ENCODE data around the gene CHRNA4.

CHRNA4 gene

DNA sequence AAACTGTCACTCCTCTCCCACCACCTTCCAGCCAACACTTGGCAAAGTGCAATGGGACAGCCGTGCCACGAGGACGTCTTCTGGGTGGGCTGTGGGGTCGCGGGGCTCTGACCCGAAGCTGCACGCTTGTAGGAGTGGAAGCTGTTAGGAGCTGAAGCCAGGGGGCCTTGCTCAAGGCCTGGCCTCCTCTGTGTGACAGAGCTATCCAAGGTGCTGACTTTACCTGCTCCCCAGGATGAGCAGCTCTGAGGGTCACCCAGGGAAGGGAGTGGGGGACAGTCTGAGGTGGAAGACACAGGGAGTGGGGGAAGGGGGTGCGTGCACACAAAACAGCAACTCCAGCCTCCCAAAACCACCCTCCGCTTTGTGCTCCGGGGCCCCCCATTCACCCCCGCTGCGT, 17.5 kb upstream of the CHRNA4 start:
- no peak overlapping the region for H3K4me3 ChIP-seq (ENCODE audit: low read depth, low read length)

DNA sequence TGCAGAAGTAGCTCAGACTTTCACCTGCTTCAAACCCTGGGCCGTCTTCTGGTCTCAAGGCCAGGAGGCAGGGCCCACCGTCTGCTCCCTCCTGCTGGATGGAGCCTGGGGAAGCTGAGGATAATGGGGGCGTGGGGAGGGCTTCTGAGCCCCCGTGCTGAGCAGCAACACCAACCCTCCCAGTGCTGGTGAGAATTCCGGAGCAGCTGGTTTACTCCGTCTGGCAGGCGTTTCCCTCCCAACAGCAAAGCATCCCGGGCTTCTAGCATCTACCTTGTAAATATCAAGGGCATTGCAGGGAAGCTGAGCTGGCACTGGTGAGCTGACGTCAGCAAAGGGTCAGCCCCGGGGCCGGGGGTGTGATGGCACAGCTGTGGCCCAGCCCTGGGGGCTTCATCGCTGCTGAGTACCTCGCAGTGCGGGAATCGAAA, 16.8 kb upstream of the CHRNA4 start:
- no peak overlapping the region for H3K4me3 ChIP-seq (ENCODE audit: low read depth, low read length)

DNA sequence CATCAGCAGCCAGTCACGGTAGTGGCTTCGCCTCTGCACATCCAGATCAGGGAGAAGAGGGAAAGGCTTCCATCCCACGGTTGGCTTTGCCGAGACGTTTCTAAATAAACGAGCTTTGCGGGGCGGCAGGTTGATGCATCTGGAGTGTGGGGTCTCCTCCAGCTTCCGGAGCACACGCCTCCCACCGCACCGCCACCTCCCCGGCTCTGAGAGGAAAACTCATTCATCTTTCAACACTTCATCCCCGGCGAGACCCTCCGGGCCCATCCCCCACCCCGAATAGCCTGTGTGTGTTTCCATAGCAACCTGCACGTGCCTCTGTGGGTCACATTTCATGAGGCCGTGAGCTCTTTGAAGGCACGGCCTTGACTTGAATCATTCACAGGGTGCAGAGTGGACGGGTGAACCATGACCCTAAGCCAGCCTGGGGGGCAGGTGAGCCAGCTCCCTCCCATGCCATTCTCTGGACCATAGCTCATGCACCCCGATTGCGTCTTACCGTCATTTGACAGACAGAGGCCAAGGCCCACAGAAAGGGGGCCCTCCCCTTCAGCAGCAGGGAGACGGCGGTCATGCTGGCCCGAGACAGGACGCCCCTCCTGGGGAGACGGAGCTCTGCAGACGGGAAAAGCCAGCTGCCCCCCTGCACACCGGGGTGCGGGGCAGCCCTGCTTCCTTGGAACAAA, 16.2 kb upstream of the CHRNA4 start:
- H3K4me3 ChIP-seq (ENCODE audit: low read depth, low read length): no peak overlapping the region

DNA sequence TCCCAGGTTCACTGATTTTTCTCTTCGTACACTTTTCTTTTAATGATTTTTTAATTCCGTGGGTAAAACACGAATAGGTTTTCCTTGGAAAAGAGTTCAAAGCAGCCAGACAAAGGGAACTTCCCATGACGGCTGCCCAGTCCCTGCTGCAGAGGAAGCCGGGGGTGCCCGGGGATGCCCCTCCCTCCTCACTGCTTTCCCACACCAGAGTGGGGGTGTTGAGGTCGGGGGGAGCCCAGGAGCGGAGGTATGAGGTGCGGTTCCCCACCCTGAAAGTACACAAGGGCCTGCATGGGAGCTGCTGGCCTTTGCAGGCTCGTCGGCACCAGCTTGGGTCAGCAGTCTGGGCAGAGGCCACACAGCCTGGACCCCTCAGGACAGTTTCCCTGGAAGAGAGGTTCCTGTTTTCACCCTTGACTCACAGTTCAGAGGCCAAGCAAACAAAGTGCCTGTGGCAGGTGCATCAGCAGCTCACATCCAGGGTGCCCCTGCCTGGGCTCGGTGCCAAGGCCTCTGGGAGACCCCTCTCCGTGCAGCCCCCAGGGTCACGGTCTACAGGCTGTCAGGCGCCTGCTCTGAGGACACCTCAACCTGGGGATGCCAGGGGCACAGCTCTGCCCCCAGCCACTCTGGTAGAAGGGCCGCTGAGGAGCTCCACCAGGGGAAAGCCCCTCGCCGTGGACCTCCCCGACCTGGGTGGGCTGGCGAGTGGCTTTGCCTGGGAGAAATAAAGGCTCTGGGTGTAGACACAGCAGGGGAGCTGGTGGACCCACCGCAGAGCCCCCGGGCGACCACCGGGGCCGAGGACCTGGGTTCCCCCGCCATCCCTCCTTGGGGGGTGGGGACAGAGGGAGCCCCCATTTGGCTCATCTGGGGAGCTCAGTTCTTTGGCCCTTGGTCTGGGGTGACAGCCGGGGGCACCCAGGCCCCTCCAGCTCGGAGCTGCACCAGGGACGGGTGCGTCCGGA, 15.4 kb upstream of the CHRNA4 start:
- no peak overlapping the region for H3K4me3 ChIP-seq (ENCODE audit: low read depth, low read length)

DNA sequence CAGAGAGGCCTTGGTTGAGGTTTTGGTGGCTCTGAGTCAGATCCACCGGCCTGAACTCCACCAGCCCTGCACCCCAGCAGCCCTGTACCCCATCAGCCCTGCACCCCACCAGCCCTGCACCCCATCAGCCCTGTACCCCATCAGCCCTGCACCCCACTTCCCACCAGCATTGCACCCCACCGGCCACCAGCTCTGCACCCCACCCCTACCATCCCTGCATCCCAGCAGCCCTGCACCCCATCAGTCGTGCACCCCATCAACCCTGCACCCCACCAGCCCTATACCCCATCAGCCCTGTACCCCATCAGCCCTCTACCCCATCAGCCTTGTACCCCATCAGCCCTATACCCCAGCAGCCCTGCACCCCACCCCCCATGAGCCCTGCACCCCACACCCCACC, 14.3 kb upstream of the CHRNA4 start:
- no peak overlapping the region for H3K4me3 ChIP-seq (ENCODE audit: low read depth, low read length)

DNA sequence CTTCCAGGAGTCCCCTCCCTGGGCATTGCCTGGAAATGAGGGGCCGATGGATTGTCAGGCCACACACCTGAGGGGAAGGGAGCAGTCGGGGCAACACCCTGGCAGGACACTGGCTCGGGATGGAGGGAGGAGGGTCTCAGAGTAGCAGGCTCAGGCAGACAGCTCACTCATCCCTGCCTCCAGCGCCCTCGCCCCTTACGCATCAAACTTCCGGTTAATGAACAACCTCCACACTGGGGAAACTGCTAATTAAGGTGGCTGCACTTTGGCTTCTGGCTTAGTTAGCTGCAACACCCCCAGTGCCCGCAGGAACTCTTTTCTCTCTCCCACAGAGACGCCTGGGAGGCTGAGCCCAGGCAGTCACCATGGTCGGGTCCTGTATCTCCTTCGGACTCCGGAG, 13.4 kb upstream of the CHRNA4 start:
- no peak overlapping the region for H3K4me3 ChIP-seq (ENCODE audit: low read depth, low read length)

DNA sequence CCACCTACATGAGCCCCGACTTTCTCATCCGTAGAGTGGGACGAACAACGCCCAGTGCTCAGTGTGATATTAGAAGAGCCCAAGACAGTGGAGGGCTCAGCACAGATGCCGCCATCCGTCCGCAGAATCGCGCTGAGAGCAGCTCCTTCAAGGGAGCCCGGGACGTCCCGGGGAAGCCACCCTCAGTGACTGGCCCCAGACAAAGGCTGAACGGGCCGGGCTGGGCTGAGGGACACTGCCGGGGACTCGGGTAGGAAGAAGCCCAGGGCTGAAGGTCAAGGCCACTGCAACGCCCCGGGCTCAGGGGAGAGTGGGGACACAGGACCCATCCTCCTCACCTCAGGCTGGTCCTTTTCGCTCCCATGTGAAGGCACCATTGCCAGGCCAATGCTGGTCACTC, 12.8 kb upstream of the CHRNA4 start:
- H3K4me3 ChIP-seq (ENCODE audit: low read depth, low read length): no peak overlapping the region

DNA sequence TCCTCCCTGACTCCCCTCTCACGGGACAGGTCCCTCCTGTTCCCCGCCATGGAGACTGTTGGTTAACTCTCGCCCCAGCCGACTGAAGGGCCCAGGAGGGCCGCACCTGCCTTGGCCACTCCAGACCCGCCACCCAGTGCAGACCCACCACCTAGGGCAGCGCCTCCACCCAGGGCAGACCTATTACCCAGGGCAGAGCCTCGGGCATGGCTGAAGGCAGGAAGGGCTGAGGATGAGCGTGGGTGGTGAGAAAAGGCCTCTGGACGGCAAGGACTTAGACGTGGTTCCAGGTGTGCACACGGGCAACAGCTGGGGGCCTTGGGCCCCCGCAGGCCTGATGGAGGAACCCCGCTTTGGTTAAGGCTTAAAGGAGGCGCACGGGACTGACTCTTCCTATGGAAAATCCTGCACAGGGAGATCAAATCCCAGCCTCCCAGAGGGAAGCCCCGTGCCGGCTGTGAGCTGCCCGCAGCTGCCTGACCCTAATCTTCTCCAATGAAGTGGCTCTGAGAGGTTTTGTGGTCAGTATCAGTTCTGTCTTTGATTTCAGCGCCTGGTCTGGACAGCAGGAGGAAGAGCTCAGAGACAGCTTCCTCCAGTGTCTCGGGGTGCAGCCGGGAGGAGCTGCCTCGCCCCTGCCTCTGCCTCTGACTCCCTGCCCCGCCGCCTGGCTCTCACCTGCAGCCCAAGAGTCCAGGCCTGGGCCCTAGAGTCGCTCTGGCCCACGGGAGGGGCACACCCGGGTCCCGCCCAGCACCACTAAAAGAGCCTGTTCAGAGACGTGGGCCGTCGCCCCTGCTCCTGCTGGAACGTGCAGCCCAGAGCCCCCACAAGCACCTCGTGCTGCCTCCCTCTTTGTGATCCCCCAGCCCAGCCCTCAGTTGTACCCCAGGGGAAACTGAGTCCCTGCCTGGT, 12.1 kb upstream of the CHRNA4 start:
- no peak overlapping the region for H3K4me3 ChIP-seq (ENCODE audit: low read depth, low read length)

DNA sequence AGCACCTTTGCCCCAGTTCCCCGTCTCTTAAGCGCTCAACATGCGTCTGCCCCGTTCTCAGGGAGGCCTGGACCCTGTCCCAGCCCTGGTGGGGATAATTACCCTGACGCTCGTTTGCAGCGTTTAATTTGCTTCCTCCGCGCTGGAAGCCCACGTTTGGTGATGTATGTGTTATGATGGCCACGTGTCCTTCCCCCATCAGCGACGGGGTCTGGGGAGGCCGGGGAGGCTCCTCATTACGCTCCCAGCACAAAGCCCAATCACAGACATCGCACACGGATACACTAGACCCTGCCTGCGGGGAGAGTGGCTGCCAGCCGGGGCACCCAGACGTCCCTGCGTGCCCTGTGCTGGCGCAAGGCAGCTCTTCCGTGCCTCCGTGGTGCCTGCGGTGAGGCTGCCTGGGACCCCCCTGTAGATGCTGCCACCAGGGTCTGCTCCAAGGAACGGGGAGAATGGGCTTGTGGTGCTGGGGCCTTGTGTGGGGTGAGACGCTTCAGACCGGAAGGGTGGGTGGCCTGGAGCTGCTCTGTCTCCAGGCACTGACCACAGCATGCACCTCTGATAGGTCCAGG, 10.2 kb upstream of the CHRNA4 start:
- no peak overlapping the region for H3K4me3 ChIP-seq (ENCODE audit: low read depth, low read length)

DNA sequence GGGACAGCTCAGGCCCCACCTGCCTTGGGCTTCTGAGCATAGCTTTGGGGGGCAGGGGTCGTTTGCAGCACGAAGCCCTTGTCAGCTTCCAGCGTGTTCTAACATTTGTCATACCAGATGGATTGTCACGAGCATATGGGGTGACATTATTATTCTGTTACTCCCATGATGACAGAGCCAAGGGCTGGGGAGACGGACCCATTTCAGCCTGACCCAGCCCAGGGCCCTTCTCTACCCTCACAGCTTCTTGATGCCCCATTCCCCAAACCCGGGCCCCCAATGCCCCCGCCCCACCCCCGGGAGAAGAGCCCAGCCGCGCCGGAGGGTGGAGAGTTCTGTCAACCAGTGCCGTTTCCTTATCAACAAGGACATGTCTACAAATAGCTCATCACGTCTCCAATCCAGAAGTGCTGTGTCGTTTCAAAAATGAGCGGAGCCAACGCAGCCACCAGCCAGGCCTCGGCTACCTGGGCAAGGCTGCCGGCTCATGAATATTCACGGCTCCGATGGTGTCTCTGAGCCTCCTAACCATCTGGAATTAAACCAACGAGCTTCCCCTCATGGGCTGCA, 9.6 kb upstream of the CHRNA4 start:
- H3K4me3 ChIP-seq (ENCODE audit: low read depth, low read length): no peak overlapping the region

DNA sequence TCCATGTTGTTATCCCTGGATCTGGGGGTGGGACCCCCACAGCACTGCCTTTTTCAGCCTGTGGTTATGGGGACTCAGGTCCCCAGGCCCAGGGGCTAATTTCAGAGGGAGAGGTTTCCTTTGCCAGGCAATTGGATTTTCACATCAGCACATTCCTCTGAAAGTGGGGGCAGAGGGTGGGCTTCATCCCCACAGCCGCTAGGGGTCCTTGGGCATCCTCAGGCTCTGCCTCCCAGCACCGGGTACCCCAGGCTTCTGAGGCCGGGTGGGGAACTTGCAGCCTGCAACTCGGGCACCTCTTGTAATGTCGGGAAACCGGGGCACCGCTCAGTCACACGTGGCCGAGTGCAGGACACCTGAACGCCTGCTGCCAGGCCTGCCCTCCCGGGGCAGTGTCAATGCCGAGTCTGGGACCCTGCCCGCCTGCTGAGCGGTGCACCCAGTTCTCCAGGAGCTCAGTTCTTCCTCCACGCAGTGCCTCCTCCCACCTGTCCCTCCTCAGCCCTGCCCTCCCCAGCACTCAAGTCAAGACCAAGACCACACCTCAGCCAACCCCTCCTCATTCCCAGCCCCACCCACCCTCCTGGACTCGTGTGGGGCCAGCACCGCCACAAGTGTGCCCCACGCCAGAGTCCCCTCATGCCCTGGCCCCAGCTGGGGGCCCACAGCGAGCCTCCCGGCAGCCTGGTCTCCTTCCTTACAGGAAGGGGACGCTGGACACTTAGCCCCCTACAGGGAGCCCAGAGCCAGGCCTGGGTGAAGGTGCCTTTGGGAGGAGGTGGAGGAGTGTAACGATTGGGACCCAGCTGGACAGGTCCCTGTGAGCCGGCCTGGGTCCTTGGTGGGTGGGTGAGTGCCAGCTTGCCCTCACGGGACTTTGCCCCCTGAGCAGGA, 8.8 kb upstream of the CHRNA4 start:
- no peak overlapping the region for H3K4me3 ChIP-seq (ENCODE audit: low read depth, low read length)

DNA sequence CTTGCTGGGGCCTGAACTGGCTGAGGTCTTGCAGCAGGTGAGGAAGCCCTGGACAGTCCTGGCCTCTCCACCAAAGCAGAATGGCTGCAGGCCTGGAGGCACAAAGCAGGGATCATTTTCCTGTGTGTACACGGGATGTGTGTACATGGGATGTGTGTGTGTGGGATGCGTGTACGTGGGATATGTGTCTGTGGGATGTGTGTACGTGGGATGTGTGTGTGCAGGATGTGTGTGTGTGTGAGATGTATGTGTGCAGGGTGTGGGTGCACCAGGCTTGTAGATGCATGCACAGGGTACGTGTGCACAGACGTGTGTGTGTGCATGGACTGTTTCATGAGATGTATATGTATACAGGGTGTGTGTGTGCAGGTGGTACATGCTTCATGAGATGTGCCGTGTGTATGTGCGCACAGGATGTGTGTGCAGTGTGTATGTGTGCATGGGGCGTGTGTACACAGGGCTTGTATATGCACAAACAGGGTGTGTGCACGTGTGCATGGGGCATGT, 7.9 kb upstream of the CHRNA4 start:
- no peak overlapping the region for H3K4me3 ChIP-seq (ENCODE audit: low read depth, low read length)

DNA sequence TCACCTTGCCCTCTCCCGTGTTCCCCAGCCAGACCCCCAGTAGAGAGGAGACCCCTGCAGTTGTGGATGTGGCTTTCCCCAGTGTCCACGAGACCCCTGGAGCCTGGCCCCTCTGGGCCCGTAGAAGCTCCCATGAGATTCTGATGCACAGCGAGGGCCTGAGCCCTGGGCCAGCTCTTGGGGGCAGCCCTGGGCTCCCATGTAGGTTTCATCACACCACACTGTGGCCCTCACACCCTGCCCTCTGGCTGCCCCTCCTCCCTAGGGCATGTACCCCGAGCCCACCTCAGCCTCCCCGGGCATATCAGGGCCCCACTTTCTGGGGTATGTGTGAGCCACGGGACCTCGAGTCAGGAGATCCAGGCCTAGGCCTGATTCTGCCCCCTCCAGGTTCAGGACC, 7.0 kb upstream of the CHRNA4 start:
- H3K4me3 ChIP-seq (ENCODE audit: low read depth, low read length): no peak overlapping the region

DNA sequence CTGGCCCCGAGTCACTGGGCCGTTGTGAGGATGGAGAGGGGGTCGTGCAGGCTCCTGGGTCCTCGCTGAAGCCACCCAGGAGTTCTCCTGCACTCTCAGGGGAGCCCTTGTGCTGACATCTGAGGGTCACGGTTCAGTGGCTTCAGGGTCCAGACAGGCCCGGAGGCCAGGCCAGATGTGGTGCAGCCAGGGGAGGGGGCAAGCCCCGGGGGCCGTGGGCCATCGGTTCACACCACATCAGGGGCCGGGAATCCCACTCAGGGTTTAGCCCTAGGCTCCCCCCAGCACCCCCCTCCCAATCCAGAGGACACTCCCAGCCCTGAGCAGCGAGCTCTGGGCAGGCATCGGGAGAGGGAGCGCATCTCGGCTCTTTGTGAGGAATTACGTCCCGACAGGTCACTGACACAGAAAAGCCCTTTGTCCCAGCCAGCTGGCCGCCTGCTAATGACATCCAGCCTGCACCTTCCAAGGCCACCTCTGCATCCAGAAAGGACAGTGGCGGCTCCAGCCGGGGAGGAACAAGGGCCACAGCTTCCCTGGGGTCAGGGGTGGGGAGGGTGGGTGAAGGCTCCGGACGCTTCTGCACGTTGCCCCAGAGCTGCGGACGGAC, 6.4 kb upstream of the CHRNA4 start:
- no peak overlapping the region for H3K4me3 ChIP-seq (ENCODE audit: low read depth, low read length)

DNA sequence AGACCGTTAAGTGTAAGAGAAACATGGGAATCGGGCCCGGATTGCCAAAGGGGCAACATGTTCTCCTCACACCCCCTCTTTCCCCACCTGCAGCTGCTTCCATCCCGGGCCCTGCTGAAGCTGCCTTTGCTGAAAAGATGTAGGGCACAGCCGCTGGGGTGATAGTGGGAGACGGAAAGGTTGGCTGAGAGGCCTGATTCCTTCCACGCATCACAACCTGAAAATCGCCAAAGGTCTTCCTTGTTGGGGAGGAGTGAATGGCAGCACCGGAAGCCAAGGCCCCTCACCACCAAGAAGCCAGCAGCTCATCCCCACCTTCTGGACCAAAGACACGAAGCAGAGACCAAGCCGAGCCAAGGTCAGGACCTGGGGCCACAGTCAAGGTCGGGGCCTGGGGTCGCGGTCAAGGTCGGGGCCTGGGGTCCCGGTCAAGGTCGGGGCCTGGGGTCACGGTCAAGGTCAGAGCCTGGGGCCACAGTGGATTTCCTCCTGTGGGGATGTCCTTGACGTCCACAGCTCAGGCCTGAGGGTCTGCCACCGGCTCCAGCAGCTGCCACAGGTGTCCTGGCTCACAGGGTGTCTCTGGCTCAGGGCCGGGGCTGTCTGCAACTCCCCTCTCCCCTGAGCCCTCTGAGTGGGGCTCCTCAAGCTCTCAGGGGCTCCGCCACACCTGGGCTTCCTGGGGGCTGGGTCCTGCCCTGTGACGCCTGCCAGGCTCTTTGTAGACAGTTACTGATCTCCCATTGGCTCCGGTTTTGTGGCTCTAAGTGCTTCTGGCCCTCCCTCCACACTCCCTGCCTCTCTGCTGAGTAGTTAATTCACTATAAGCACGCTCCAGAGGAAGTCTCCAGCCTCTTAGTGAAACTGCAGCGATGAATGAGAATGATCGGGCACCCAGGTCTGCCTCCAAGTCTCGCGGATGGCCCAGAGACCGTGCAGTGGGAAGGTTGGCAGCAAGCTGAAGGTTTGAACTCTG, 5.5 kb upstream of the CHRNA4 start:
- no peak overlapping the region for H3K4me3 ChIP-seq (ENCODE audit: low read depth, low read length)

DNA sequence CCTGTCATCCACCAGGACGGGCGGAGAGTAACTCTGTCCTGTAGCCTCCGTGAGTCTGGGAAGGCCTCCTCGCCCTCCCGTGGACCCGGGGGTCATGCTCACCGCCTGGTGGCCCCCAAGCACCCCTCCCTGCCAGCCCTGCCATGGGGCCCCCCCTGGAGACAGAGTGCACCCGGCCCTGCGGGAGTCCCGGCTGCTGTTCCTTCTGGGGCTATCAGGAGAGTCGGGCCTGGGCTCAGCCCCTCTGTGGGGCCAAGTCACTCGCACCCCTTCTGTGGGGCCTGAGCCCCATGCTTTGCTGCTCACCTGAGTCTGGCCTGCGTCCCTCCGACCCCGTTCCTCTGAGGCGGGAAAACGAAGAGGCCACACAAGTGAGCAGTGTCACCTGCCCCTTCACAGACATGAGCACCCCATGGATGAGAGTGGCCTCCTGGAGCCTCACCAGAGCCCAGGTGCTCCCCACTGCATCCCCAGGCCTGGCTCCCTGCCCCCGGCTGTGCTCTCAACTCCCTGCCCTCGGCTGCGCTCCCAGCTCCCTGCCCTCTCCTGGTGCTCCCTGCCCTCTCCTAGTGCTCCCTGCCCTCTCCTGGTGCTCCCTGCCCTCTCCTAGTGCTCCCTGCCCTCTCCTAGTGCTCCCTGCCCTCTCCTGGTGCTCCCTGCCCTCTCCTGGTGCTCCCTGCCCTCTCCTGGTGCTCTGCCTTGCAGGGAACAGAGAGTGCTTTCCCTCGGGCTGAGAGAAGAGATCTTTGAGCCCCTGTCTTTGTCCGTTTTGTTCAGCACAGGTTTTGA, 4.6 kb upstream of the CHRNA4 start:
- H3K4me3 ChIP-seq (ENCODE audit: low read depth, low read length): no peak overlapping the region
